Stimulated activated CD8-positive, alpha-beta memory T cell treated with anti-CD3 and anti-CD28 coated beads, Interleukin-4, amount 100 ng/mL, for 48 hours (primary cell): ENCODE data around the gene SERPINC1.
A peak's percentile ranks its signal among the peaks of the same experiment; 100 is the strongest.
"Not testable (repeated sequence)": the region's sequence is repeated elsewhere in the genome, so short reads cannot be mapped to it uniquely, and the experiment has no call there.

Experiments used
- DNase-seq: peaks from one replicate; pipeline ENCODE4 v3.0.0-alpha.2; 2020

Gene SERPINC1

GRCh38 chr1:173888749-173889148 lies 28.4 kb downstream of the SERPINC1 start:
- no peak for DNase-seq

- no peak for DNase-seq
These were observed 29.5 kb downstream of the SERPINC1 start for GRCh38 chr1:173887627-173888026.

GRCh38 chr1:173886746-173887611 lies 30.1 kb downstream of the SERPINC1 start:
- DNase-seq = no peak

GRCh38 chr1:173884701-173885100 lies 32.4 kb downstream of the SERPINC1 start:
- DNase-seq = no peak

- DNase-seq = not testable (repeated sequence)
These were observed 36.0 kb downstream of the SERPINC1 start for GRCh38 chr1:173881117-173881516.

GRCh38 chr1:173878251-173878650 lies 38.9 kb downstream of the SERPINC1 start:
- DNase-seq = no peak

- DNase-seq = no peak
These were observed 40.4 kb downstream of the SERPINC1 start for GRCh38 chr1:173876732-173877131.

- no peak for DNase-seq
These were observed 45.6 kb downstream of the SERPINC1 start for GRCh38 chr1:173871500-173871899.

GRCh38 chr1:173871091-173871490 lies 46.0 kb downstream of the SERPINC1 start:
- DNase-seq = no peak

- peak; percentile 56 for DNase-seq
These were observed 46.7 kb downstream of the SERPINC1 start for GRCh38 chr1:173870252-173871075.

- DNase-seq = no peak
These were observed 48.1 kb downstream of the SERPINC1 start for GRCh38 chr1:173869021-173869359.

- DNase-seq = peak; percentile 96
These were observed 48.7 kb downstream of the SERPINC1 start, which contains the start of gene ZBTB37 for GRCh38 chr1:173868266-173869020. ZBTB37 (plus strand) TSS chr1:173868380; CDS start chr1:173870226, 1,846 bp downstream.

- DNase-seq = peak; percentile 99
These were observed 49.3 kb downstream of the SERPINC1 start, which contains the start of gene GAS5 for GRCh38 chr1:173867753-173868265. GAS5 (minus strand) TSS chr1:173867989.

GRCh38 chr1:173867141-173867752 lies 49.9 kb downstream of the SERPINC1 start:
- no peak for DNase-seq

- no peak for DNase-seq
These were observed 50.6 kb downstream of the SERPINC1 start for GRCh38 chr1:173866413-173867115.

- DNase-seq = no peak
These were observed 51.5 kb downstream of the SERPINC1 start for GRCh38 chr1:173865468-173866164.

GRCh38 chr1:173864179-173864867 lies 52.8 kb downstream of the SERPINC1 start:
- DNase-seq = no peak

- DNase-seq = no peak
These were observed 53.6 kb downstream of the SERPINC1 start for GRCh38 chr1:173863224-173864161.

GRCh38 chr1:173862769-173863223 lies 54.3 kb downstream of the SERPINC1 start:
- peak; percentile 36 for DNase-seq
